Stimulated activated CD8-positive, alpha-beta memory T cell treated with anti-CD3 and anti-CD28 coated beads, Interleukin-12 subunit alpha, Interleukin-12 subunit beta, amount 100 ng/mL, for 24 hours (primary cell): ENCODE results near the gene DMTF1.
"Not testable (repeated sequence)": the region's sequence is repeated elsewhere in the genome, so short reads cannot be mapped to it uniquely, and the experiment has no call there.

ENCODE experiments used
- DNase-seq: peaks from one replicate; pipeline ENCODE4 v3.0.0-alpha.2; 2020; ENCODE audit errors: extremely low read depth

Gene DMTF1

DNA sequence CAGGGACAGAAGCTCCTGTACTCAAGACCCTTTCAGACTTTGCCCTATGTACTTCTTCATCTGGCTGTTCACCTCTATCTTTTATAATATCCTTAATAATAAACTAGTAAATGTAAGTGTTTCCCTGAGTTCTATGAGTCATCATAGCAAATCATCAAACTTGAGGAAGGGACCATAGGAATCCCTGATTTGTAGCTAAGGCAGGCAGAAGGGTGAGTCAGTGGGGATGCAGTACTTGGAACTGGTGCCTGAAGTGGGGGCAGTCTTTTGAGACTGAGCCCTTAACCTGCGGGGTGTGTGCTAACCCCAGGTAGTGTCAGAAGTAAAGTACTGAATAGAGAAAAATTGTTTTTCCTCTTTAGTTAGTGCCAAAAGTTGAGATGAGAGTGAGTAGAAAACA is 73.4 kb downstream of the DMTF1 start:
- no peak for DNase-seq

DNA sequence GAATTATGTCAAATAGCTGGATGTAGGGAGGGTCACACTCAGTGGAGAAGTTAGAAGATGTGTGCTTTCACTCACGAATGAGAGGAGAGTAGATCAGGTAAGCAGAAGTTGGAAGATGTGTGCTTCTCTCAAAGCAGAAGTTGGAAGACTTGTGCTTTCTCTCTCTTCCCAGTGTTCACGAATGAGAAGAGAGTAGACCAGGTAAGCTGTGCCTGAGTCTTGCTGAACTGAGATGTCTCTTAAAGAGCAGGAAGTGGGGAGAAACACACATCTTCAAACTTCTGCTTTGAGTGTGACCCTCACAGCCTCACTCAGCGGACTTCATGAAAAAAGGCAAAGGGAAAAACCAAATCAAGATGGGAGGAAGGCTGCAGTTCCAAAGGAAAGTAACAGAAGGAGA is 74.2 kb downstream of the DMTF1 start:
- DNase-seq = no peak

DNA sequence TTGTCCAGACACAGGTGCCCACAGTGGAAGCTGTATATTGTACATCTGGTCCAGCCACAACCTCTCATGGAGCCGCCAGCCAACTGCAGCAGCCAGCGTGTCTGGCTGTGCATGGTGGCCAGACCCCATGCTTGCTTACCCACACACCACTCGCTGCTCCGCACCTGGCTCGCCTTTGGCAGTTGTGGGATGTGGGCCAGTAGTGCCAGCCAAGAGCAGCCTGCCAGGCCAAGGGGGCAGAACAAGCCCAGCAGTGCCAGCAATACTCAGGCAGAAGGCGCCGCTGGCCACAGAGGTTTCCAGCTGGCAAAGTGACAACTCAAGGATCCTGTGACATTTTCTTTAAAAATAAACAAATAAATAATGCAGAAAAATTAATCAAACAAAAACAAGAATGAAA is 79.0 kb downstream of the DMTF1 start:
- DNase-seq = no peak

DNA sequence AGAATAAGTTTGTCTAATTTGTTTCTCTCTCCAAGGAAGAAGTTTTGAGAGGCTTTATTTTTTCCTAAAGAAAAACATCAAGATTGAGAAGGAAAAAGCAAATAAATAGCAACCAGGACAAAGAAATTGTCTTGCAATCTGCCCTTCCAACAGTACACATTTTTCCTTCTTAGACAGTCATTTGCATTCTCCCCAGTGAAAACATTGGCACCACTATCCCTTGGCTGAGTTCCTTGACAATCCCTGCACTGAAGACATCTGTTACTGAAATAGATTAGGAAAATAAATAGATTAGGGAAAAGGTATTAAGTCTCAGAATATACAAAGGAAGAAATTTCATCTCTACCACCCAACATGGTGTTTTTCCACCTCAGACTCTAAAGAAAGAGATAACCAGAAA is 79.5 kb downstream of the DMTF1 start:
- no peak for DNase-seq

DNA sequence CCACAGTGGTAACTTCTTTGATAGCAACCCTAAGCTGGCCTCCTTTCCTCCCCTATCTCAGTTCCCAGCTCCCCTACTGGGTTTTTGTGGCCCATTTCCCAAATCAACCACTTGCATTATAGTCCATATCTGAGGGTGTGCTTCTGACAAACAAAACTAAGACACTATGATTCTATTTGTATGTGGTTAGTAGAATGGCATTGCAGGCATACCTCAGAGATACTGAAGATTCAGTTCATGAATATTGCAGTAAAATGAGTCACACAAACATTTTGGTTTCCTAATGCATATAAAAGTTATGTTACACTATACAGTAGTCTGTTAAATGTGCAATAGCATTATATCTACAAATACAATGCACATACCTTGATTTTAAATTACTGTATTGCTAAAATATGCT is 82.7 kb downstream of the DMTF1 start:
- DNase-seq = no peak

DNA sequence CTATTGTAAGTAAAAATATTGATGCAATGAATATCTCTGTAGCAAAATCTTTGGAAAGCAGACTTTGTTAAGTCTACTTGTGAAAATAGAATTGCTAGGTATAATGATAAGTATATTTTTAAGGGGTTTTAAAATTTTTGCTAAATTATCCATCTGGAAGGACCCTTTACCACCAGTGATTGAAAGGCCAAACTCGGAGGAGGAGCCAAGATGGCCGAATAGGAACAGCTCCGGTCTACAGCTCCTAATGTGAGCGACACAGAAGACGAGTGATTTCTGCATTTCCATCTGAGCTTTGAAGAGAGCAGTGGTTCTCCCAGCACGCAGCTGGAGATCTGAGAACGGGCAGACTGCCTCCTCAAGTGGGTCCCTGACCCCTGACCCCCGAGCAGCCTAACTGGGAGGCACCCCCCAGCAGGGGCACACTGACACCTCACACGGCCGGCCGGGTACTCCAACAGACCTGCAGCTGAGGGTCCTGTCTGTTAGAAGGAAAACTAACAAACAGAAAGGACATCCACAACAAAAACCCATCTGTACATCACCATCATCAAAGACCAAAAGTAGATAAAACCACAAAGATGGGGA is 86.3 kb downstream of the DMTF1 start:
- DNase-seq = not testable (repeated sequence)

DNA sequence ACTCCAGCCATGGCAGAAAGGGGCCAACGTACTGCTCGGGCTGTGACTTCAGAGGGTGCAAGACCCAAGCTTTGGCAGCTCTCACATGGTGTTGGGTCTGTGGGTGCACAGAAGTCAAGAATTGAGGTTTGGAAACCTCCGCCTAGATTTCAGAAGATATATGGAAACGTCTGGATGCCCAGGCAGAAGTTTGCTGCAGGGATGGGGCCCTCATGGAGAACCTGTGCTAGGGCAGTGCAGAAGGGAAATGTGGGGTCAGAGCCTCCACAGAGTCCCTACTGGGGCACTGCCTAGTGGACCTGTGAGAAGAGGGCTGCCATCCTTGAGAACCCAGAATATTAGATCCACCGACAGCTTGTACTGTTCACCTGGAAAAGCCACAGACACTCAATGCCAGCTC is 93.4 kb downstream of the DMTF1 start:
- not testable (repeated sequence) for DNase-seq
